Thoracic aorta (tissue), 2 donors: ENCODE measurements around the gene ZDHHC17. TPM values are rescaled to one million over a fixed set of nuclear protein-coding genes. Genes with fewer than 3 reads are reported as not detected.

Source experiments
- ATAC-seq: fragments of 150-250 bp; one replicate; pipeline ENCODE4 v1.8.0; 2017; ENCODE audit warnings: low read depth; ENCODE audit not compliant: insufficient number of reproducible peaks, low FRiP score
- DNase-seq: peaks from one replicate; pipeline ENCODE4 v3.0.0-alpha.2; 2020; ENCODE audit warnings: low spot score
- H3K27ac ChIP-seq, 2 donors: fragments of 200-600 bp; sonication (generic); 1 replicate in 1 of 2; 2 replicates in 1 of 2; pipeline ENCODE4 v1.5.1; 2016; ENCODE audit warnings: mild to moderate bottlenecking in 2 of 2, moderate library complexity in 2 of 2
- H3K27me3 ChIP-seq: fragments of 200-600 bp; sonication (generic); replicated peaks from 2 replicates; pipeline ENCODE4 v1.6.0; 2016; ENCODE audit warnings: mild to moderate bottlenecking; ENCODE audit not compliant: insufficient read depth
- H3K36me3 ChIP-seq: fragments of 200-600 bp; sonication (generic); one replicate; pipeline ENCODE4 v1.5.1; 2016
- H3K4me1 ChIP-seq, 2 donors: fragments of 200-600 bp; sonication (generic); 1 replicate in 1 of 2; 2 replicates in 1 of 2; pipeline versions ENCODE4 v1.5.1 to v1.6.0; 2016; ENCODE audit warnings: low read depth in 2 of 2, mild to moderate bottlenecking in 1 of 2; ENCODE audit not compliant: control insufficient read depth in 1 of 2
- H3K4me3 ChIP-seq: fragments of 200-600 bp; sonication (generic); 2 replicates; pipeline ENCODE4 v1.5.1; 2016; ENCODE audit warnings: mild to moderate bottlenecking
- H3K9me3 ChIP-seq: fragments of 200-600 bp; sonication (generic); 2 replicates; pipeline ENCODE4 v1.5.1; 2016
- CTCF ChIP-seq: fragments of 200-600 bp; sonication (generic); IDR thresholded peaks from one replicate; pipeline ENCODE4 v1.5.1; 2019; ENCODE audit warnings: antibody characterized with exemption
- total RNA-seq, 2 donors: library from RNA; depleted of rRNA; stranded (reverse); fragments of >200 nt; gene quantifications; one replicate each; pipeline versions ENCODE4 v1.1.0 to v1.2.3, GENCODE V29; 2016

Gene ZDHHC17
- total RNA-seq, 2 donors from 2014 or later = 21.7 to 68.8 TPM

- no peak for TF ChIP-seq CTCF
- H3K27ac ChIP-seq = no peak overlapping the region
- no peaks in the 10 kb centered on the region for H3K9me3 ChIP-seq
- DNase-seq (no peak), ATAC-seq (no peak)
- no peaks in the 10 kb centered on the region for H3K36me3 ChIP-seq
- H3K27me3 ChIP-seq = no peaks in the 10 kb centered on the region
- H3K4me3 ChIP-seq = no peak overlapping the region
- peaks cover 7 to 20% of the 10 kb centered on the region in 2 donors for H3K4me1 ChIP-seq
Observed at GRCh38 chr12:76883811-76884210, 119.9 kb downstream of the ZDHHC17 start.

GRCh38 chr12:76888775-76889174 lies 124.9 kb downstream of the ZDHHC17 start:
- Histone ChIP-seq H3K27ac (no peak overlapping the region), H3K4me3 (no peak overlapping the region), H3K27me3 (no peaks in the 10 kb centered on the region), H3K4me1 (no peaks in the 10 kb centered on the region), H3K36me3 (no peaks in the 10 kb centered on the region), H3K9me3 (no peaks in the 10 kb centered on the region)
- DNase-seq (no peak), ATAC-seq (no peak)
- no peak for TF ChIP-seq CTCF

GRCh38 chr12:76890151-76891143 lies 126.5 kb downstream of the ZDHHC17 start:
- H3K27me3 ChIP-seq = no peaks in the 10 kb centered on the region
- ATAC-seq (no peak), DNase-seq (no peak)
- no peak overlapping the region for H3K4me3 ChIP-seq
- no peaks in the 10 kb centered on the region for H3K4me1 ChIP-seq
- no peak overlapping the region for H3K27ac ChIP-seq
- TF ChIP-seq CTCF = no peak
- H3K36me3 ChIP-seq = no peaks in the 10 kb centered on the region
- peaks cover 6% of the 10 kb centered on the region for H3K9me3 ChIP-seq

- H3K9me3 ChIP-seq = peaks cover 6% of the 10 kb centered on the region
- no peaks in the 10 kb centered on the region for H3K4me1 ChIP-seq
- DNase-seq = no peak
- H3K36me3 ChIP-seq = no peaks in the 10 kb centered on the region
- no peak for TF ChIP-seq CTCF
- H3K4me3 ChIP-seq = no peak overlapping the region
- H3K27me3 ChIP-seq = no peaks in the 10 kb centered on the region
- no peak overlapping the region for H3K27ac ChIP-seq
- ATAC-seq = no peak
Observed at GRCh38 chr12:76891609-76892008, 127.7 kb downstream of the ZDHHC17 start.

GRCh38 chr12:76895796-76896195 lies 131.9 kb downstream of the ZDHHC17 start:
- no peak for ATAC-seq
- Histone ChIP-seq H3K9me3 (peaks cover 6% of the 10 kb centered on the region), H3K27ac (no peak overlapping the region), H3K4me3 (no peak overlapping the region), H3K36me3 (no peaks in the 10 kb centered on the region), H3K27me3 (no peaks in the 10 kb centered on the region), H3K4me1 (peaks cover 0 to 9% of the 10 kb centered on the region in 2 donors)
- no peak for DNase-seq
- TF ChIP-seq CTCF = no peak
